Measurements from ENCODE around the gene DNAH3.

Gene DNAH3

DNA sequence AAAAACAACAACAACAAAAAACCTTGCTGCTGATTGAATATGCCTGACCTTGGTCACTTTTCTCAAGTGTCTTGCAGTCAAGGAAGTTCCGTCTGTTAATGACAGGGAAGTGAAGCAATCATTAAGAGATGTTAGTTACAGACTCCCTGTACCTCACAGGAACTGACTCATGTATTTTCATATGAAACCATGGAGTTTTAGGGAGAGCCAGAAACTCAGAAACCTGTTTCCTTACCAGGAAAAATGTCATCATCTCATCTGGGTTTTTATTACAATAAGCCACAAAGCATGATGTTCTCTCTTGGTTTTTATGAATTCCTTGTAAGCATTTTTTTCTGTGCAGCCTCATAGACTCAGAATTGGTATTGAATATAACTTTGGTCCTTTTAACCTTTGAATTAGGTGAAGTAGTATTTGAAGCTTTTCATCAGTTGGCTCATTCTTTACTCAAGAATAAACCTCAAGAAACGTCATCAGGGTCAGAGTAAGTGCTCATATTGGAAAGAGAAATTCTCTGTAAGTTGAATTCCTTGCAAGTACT lies 239.8 kb downstream of the DNAH3 start:
- in situ Hi-C loops (cut with HindIII; ENCODE audit: low sequenced_read_pairs) = no loop called here

DNA sequence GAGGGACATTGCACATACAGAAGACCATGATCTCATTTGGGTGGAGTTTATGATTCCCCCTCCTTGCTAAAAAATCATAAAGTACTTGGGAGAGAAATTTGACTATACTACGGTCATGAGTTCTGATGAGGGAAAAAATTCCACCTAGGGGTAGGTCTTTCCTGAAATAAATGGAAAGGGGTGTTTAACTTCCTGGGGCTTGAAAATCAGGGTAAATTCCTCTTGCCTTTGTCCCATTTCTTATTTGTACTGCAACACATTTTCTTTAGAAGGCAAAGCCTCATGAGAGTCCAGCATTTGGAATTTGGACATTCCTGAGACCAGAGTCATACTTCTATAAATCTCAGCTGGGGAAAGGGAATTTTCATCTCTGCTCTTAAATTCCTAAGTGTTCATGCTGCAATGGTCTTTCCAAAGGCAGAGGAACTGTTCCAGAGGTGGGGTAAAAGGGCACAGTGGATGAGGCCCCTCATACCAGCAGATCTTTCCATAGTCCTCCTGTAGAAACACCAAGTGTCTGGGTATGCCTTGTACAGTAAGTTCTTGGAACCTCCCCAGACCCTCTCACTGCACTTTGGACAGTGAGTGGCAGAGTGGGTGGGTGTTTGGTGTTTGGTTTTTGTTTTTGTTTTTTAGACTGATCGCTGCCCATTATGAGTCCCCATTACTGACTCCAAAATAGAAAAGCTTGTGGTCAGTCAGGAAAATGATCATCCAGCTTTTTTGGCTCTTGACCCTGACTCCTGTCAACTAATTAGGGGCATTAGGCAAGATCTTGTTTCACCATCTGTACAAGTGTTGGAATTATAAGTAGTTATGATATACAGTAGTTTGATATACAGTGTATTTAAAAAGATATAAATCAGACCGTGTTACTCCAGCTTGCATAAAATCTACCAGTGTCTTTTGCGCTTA lies 244.0 kb downstream of the DNAH3 start:
- in situ Hi-C loops (cut with HindIII; ENCODE audit: low sequenced_read_pairs) = loop anchor here (5.0 kb wide), 2 partner anchors 59 to 386 kb away; no protein-coding TSS in a partner anchor

DNA sequence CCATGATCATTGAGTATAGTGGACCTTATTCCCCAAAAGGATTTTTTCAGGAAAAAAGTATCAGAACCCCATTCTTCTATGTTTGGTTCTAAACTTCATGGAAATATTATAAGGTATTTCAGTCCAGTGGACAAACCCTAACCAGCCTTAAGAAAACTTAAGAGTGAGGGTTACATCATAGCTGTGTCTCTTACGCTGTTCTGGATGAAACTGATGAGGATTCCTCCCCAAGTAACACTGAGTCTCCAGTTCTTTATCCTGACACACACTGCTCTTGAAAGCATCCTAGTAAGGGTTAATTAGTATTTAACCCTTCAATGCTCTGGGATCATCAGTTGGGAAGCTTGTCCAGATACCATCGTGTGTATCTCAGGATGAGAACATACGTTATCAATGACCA lies 245.1 kb downstream of the DNAH3 start:
- in situ Hi-C loops (cut with HindIII; ENCODE audit: low sequenced_read_pairs) = loop anchor here (5.0 kb wide), 2 partner anchors 58 to 387 kb away; no protein-coding TSS in a partner anchor

- in situ Hi-C loops (cut with HindIII; ENCODE audit: low sequenced_read_pairs) = loop anchor here (5.0 kb wide), 2 partner anchors 57 to 388 kb away; no protein-coding TSS in a partner anchor
Observed at GRCh38 chr16:20904507-20905081, 246.1 kb downstream of the DNAH3 start.

DNA sequence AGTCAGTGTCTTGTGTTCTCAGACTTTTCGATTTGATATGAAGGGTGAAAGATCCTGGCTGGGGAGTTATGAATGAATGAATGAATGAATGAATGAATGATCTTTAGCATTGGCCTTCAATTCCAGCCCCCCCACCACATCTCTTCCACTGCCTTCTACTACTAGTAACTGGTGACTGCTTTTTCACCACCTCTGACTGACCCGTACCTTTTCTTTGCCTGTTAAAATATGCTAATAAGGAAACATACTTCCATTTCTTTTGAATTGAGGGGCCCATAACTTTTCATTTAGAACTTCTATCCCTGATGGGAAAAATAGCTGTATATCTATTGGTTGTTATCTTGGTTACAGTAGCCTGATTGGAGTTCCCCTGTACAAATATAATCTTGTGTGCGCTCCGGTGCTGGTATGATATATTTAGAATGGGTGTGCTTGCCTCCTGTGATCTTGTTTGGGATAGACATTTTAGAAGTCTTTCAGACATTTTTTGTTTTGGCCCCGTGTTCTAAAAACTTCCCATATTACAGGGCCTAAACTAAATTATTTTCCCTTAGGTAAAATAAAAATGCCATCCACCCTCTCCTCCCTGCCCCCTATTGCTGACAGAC lies 246.6 kb downstream of the DNAH3 start:
- in situ Hi-C loops (cut with HindIII; ENCODE audit: low sequenced_read_pairs) = no loop called here

GRCh38 chr16:20903116-20903898 lies 247.3 kb downstream of the DNAH3 start:
- in situ Hi-C loops (cut with HindIII; ENCODE audit: low sequenced_read_pairs) = no loop called here

DNA sequence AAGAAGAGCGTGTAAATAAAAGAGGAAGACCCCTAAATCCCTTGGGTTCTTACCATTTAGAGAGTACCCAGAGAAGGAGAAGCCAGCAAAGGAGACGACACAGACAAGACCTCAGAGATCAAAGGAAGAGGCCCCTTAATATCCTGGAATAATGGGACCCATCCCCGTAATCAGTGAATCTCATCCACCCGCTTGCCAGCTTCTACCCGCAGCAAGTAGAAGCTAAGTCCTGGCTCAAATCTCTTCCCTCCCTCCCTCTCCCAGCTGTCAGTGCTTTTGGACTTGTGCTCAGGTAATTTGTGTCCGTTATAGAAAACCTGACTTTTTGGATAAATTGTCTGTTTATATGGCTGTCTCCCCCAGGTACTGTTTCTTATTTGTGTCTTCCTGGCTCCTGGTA lies 248.2 kb downstream of the DNAH3 start:
- in situ Hi-C loops (cut with HindIII; ENCODE audit: low sequenced_read_pairs) = no loop called here

DNA sequence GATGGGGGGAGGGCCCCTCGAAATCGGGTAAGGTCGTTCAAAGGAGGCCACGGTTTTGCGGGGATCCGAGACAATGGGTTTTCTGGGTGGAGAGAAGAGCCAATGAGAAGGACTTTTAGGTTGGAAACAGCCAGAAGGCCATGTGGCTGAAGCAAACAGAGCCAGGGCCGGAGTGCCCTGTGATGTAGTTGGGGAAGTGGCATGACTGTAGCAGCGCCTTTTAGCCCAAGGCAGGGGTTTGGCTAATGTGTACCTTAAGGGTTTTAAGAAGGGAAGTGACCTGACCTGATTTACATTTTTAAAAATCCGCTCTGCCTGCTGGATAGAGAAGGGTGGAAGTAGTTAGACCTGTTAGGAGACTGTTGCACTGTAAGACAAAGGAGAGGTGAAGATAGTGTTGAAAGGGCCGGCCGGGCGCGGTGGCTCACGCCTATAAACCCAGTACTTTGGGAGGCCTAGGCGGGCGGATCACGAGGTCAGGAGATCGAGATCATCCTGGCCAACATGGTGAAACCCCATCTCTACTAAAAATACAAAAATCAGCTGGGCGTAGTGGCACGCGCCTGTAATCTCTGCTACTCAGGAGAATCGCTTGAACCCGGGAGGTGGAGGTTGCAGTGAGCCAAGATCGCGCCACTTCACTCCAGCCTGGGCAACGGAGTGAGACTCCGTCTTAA lies 249.1 kb downstream of the DNAH3 start:
- in situ Hi-C loops (cut with HindIII; ENCODE audit: low sequenced_read_pairs) = no loop called here

DNA sequence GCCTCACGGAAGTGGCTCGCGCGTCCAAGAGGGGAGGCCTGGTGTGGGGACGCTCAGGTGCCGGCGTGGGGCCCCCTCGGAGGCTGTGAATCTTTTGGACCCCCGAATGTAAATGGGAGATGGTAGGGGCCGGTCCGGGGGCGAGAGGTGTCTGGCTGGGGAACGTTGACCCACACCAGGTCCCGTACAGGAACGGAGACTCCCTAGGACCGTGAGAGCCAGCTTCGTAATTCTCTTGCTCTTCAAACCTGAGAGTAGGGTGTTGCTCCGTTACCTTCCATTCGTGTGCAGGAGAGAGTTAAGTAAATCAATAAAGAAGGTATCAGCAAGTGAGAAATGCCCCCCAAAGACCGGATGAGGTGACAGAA lies 249.6 kb downstream of the DNAH3 start:
- in situ Hi-C loops (cut with HindIII; ENCODE audit: low sequenced_read_pairs) = no loop called here

DNA sequence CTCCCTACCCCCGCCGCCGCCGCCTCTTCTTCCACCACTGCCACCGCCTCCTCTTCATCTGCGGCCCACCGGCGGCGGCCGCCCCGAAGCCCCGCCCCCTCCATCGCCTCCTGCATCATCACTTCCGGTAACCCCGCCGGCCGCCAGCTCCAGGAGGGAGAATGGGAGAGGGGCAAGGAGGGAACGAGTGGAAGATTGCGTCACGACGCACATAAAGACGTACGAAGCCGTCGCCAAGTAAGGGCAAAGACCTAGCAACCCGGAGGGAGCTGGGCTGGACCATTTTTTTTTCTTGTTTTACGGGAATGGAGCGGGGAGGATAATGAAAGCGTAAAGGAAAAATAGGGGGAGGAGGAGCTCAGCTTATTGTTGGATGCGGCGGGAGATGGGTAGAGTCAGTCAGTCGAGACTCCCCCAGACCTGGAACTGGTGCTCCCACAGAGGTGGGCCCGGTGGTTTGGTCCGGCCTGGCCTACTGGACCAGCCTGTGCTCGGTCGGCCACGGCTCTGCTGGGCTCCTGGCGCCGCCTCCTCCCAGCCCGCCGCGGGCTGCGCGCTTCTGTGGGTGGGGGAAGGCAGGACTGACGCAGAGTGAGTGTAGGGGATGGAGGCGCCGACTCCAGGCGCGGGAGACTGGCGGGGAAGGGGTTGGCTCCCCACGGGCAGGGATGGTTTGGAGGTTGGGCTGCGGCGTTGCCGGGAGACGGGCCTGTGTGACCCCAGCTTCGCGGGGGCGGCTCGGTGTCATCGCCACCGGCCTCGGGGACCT lies 250.2 kb downstream of the DNAH3 start, which contains the start of the genes DCUN1D3 and LYRM1:
TSS of gene DCUN1D3 (minus strand) at position 60 of the 769 bp plus-strand sequence. CDS start 37,820 bp downstream, outside the sequence.
TSS of gene LYRM1 (plus strand) at position 473 of the 769 bp plus-strand sequence. CDS start 14,785 bp downstream, outside the sequence.
- in situ Hi-C loops (cut with HindIII; ENCODE audit: low sequenced_read_pairs) = no loop called here

- in situ Hi-C loops (cut with HindIII; ENCODE audit: low sequenced_read_pairs) = no loop called here
Observed at GRCh38 chr16:20899477-20900298, 251.0 kb downstream of the DNAH3 start.

DNA sequence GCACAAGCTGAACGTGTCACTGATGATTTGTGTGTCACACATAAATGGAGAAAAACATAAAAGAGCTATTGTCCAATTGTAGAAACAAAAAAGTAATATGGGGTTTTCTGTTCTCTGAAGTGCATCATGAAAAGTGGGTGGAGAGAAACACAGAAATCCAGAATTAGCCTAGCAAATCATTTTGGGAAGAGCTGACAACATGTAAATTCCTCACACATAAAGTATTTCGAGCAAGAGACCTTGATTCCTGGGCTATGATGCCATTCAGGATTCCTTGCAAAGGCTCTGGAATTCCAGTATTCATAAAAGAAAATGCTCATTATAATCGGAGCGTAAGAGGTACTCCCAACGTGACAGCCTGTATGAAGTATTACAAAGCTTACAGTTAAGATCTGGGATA lies 251.6 kb downstream of the DNAH3 start:
- in situ Hi-C loops (cut with HindIII; ENCODE audit: low sequenced_read_pairs) = no loop called here

GRCh38 chr16:20897922-20898321 lies 252.7 kb downstream of the DNAH3 start:
- in situ Hi-C loops (cut with HindIII; ENCODE audit: low sequenced_read_pairs) = no loop called here

DNA sequence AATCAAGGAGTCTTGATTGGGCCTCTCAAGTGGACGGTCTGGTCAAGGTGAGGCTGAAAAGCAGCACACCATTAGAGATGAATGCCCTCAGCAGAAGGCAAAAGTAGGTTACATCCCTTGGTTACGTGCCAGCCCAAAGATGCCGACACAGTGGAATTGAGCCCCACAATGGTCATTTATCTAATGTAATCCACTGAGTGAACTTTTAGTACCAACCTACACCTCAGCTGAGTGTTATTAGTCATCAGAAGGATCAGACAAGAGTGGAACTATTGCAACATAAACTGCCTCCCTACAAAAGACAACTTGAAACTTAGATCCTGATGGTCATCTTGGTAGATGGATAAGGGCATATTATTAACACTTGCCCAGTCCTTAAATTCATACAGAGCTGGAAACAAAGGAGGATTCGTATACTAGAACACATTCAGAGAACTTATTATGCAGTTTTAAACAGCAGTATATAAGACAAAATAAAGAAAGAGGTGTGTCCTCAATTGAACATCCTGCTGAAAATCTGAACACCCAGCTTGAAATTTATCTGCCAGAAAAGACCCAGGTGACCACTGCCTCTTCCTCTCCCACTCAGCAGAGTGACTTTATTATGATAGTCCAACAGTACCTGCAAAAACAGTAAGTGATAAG lies 253.3 kb downstream of the DNAH3 start:
- in situ Hi-C loops (cut with HindIII; ENCODE audit: low sequenced_read_pairs) = no loop called here

- in situ Hi-C loops (cut with HindIII; ENCODE audit: low sequenced_read_pairs) = no loop called here
Observed at GRCh38 chr16:20894388-20894787, 256.3 kb downstream of the DNAH3 start.

GRCh38 chr16:20889625-20890275 lies 260.9 kb downstream of the DNAH3 start:
- in situ Hi-C loops (cut with HindIII; ENCODE audit: low sequenced_read_pairs) = no loop called here

DNA sequence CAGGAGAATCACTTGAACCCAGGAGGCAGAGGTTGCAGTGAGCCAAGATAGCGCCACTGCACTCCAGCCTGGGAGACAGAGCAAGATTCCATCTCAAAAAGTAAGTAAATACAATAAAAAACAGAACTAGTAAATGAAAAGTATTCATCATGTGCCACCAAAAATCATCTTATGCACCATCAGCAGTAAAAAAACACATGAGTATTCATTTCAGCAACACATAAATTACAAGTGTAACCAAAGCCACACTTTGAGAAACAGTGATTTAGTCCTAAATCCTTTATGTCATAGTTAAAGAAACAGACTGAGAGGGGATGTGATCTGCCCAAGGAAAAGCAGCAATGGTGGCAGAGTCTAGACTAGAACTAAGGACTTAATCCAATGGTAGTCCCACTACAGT lies 263.4 kb downstream of the DNAH3 start:
- in situ Hi-C loops (cut with HindIII; ENCODE audit: low sequenced_read_pairs) = no loop called here
